ENCODE measurements around the gene B4GALT5.

DNA sequence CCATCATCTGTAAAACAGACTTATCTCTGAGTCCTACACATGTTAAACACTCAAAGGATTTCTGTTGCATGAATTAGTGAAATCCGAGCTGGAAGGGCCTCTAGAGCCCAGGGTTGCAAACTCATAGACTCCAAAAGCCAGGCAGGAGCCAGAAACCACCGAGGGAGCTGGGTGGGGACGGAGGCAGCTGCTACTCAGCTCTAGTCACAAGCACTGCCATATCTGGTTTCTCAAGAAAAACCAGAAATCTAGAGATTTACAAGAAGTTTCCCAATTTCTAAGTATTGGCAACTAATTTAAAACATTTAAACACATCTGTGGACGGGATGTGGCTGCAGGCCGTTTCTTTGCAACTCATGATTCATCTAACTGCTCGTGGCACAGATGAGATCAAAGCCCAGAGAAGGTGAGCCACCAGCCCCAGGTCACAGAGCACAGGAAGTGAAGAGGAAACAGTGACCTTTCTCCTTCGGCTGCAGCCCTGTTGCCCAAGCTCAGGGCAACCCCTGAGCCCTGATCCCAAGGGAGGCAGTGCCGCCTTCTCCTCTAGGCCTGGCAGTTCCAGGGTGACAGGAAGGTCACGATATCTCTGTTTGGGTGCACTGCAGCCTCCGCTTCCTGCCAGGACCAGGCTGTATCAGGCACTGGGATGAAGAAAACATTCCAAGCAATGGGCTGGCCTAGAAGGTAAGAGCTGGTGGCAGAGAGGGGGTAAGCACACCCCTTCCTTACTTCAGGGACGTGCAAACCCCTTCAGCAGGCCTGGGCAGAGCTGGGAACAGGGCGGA, 119.3 kb downstream of the B4GALT5 start:
- no peak for TF ChIP-seq CEBPB (IDR thresholded peaks at IDR 0.05)
- TF ChIP-seq MAZ (IDR thresholded peaks at IDR 0.05; ENCODE audit: borderline replicate concordance, low read depth, low read length), result no peak
- no peak for TF ChIP-seq CTCF (IDR thresholded peaks at IDR 0.05)
- no peak for TF ChIP-seq KDM5A (IDR thresholded peaks at IDR 0.05)
- no peak for TF ChIP-seq BHLHE40 (IDR thresholded peaks at IDR 0.05; ENCODE audit: low read depth, low read length)

Data from A549 (cell line).